NCI-H748 (cell line): ENCODE data around the gene CC2D1A.
A peak's percentile ranks its signal among the peaks of the same experiment; 100 is the strongest.

Experiments
- DNase-seq: peaks from one replicate; lab custom pipeline; 2025; ENCODE audit not compliant: unreplicated experiment; lab: John Stamatoyannopoulos, UW

The CC2D1A gene

GRCh38 chr19:13978351-13979243, 72.6 kb downstream of the CC2D1A start:
- DNase-seq: peak; percentile 91

DNA sequence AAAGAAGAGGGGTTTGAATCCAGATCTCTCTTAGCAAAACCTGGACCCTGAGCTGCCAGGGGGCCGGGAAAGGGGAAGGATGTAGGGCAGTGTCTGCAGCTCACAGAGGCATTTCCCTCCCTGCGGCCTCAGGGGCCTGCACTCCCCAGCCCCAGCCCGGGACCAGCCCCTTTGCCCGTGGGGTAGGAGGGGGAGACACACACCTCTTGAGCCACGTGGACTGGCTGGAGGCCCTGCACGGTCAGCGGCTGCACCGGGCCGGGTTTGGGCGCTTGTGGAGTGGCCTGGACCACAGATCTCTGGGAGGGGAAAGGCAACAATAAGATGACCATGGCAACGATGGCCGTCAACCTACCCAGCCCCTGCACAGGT, 73.2 kb downstream of the CC2D1A start:
- peak; percentile 21 for DNase-seq

- no peak for DNase-seq
These were observed 73.7 kb downstream of the CC2D1A start for GRCh38 chr19:13979686-13980085.

DNA sequence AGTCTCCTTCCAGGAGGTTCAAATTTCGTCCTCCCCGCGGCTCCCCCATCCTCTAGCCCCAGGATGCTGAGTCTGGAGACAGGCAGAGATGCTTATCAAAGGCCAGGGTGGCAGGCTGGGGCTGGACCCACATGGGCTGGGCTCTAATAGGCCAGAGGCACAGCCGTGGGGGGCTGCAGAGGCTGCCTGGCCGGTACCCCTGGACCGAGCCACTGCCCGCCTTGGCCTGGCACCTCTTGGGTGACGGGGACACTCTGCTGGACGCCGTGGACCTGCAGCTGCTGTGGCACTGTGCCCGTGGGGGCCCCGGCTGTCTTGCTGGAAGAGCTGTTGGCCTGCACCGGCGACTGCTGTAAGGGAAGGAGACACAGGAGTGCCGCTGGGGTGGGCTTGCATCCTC, 74.3 kb downstream of the CC2D1A start:
- DNase-seq: no peak
